Transverse colon (tissue), 4 donors: ENCODE data around the gene RSPRY1. TPM values are rescaled to one million over a fixed set of nuclear protein-coding genes. Genes with fewer than 3 reads are reported as not detected.
"Not testable (repeated sequence)": the region's sequence is repeated elsewhere in the genome, so short reads cannot be mapped to it uniquely, and the experiment has no call there.

Experiments
- DNase-seq: peaks from one replicate; pipeline ENCODE4 v3.0.0-alpha.2; 2019
- H3K27ac ChIP-seq, 4 donors: fragments of 200-600 bp; sonication (generic); 2 replicates each; pipeline ENCODE4 v1.5.1; 2016 to 2018; ENCODE audit warnings: inconsistent platforms in 4 of 4
- H3K27me3 ChIP-seq: fragments of 200-600 bp; sonication (generic); 2 replicates; pipeline ENCODE4 v1.5.1; 2017; ENCODE audit warnings: inconsistent platforms
- H3K36me3 ChIP-seq, 4 donors: fragments of 200-600 bp; sonication (generic); 2 replicates each; pipeline ENCODE4 v1.5.1; 2017 to 2019; ENCODE audit warnings: inconsistent platforms in 4 of 4
- H3K4me1 ChIP-seq, 4 donors: fragments of 200-600 bp; sonication (generic); 2 replicates each; pipeline ENCODE4 v1.5.1; 2017 to 2020; ENCODE audit warnings: inconsistent platforms in 4 of 4
- H3K4me3 ChIP-seq, 4 donors: fragments of 200-600 bp; sonication (generic); 1 replicate in 1 of 4; 2 replicates in 3 of 4; pipeline versions ENCODE4 v1.5.1 to v1.6.1; 2017 to 2019; ENCODE audit warnings: inconsistent platforms in 4 of 4
- H3K9me3 ChIP-seq, 2 donors: fragments of 200-600 bp; sonication (generic); 2 replicates each; pipeline ENCODE4 v1.5.1; 2017 to 2019; ENCODE audit warnings: inconsistent platforms in 2 of 2
- EP300 ChIP-seq: sonication (generic); formaldehyde crosslinking; IDR thresholded peaks from one replicate; pipeline ENCODE4 v1.6.1; 2017; ENCODE audit warnings: antibody characterized with exemption, low read depth
- POLR2A ChIP-seq: fragments of 450-650 bp; IDR thresholded peaks from one replicate; pipeline ENCODE4 v1.6.1; 2016; ENCODE audit warnings: antibody characterized with exemption, mild to moderate bottlenecking, moderate library complexity
- POLR2AphosphoS5 ChIP-seq, 3 donors: sonication (generic); formaldehyde crosslinking; IDR thresholded peaks; one replicate each; pipeline ENCODE4 v1.6.1; 2016; ENCODE audit warnings: antibody characterized with exemption in 3 of 3
- WGBS, 2 donors: methylation state at CpG; one replicate each; pipeline ENCODE4 v1.1.5; 2018; ENCODE audit warnings: low coverage in 1 of 2; 5-methylcytosine and 5-hydroxymethylcytosine counted together
- in situ Hi-C, 4 donors: fragments of 200-750 bp; cut with MboI; loops; one replicate each; pipeline versions ENCODE4 v1.15.0 to v1.15.1; 2017; ENCODE audit warnings: low sequenced_read_pairs in 3 of 4, low pct_ligation_motif_present in 1 of 4, low pct_unique_long_range_greater_than_20kb in 1 of 4
- intact Hi-C: fragments of 100-400 bp; cut with DNase I; formaldehyde crosslinking; loops from one replicate; pipeline ENCODE4 v1.15.1; 2023; ENCODE audit warnings: low total_unique reads
- total RNA-seq, 4 donors: library from RNA; depleted of rRNA; stranded (reverse); fragments of >200 nt; gene quantifications; one replicate each; pipeline ENCODE4 v1.1.0, GENCODE V29; 2016
- TF ChIP-seq, protein P1 (sequence below), 5 experiments: fragments of 200-600 bp in 3 of 5; fragments of 450-650 bp in 2 of 5; sonication (generic) in 3 of 5; IDR thresholded peaks; 1 replicate in 2 of 5; 2 replicates in 3 of 5; pipeline ENCODE4 v1.5.1; 2016 to 2017; ENCODE audit warnings: antibody characterized with exemption in 5 of 5, inconsistent platforms in 3 of 5, mild to moderate bottlenecking in 2 of 5, moderate library complexity in 1 of 5

RSPRY1 gene
- total RNA-seq, 4 donors from 2014 or later = 17.1 to 58.4 (median 44.5) TPM

DNA sequence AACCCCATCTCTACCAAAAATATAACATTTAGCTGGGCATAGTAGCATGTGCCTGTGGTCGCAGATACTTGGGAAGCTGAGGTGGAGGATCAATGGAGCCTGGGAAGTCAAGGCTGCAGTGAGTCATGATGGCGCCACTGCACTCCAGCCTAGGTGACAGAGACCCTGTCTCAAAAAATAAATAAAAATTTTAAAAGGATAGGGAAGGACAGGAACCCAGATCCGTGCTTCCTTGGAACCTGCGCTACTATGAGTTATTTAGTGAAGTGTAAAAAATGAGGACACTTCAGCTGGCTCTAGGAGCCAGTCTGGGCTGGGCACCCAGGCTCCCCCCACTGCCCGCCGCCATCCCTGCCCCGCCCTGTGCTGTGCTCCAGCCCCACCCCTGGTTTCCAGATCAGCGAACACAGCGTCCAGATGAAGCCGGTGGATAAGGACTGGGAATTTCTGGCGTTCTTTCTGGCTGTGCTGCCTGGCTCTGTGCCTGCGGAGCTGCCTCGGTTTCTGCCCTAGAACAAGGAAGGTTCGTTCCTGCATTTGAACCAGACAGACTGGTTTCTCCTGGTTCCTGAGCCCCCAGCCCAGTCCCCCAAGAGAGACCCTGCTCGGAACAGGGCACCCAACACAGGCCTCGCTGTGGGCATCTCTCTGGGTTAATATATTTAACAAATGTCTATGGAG lies 79.9 kb downstream of the RSPRY1 start:
- Histone ChIP-seq H3K9me3 (no peaks in the 10 kb centered on the region), H3K4me1 (peaks cover 8 to 43% (median 26%) of the 10 kb centered on the region in 4 donors), H3K27me3 (no peaks in the 10 kb centered on the region), H3K4me3 (no peak overlapping the region), H3K36me3 (no peaks in the 10 kb centered on the region), H3K27ac (peak overlapping the region; percentile 57 to 75 (median 72))
- peak; percentile 82 for DNase-seq
- WGBS, 2 donors = 39 to 47% methylated on average over 3 to 16 of the region's 16 CpGs
- in situ Hi-C loops (no loop called here), intact Hi-C loops (no loop called here)
- TF ChIP-seq EP300 = no peak
- peak; percentile 36 for TF ChIP-seq POLR2A
- peak in 1 of 3 donors; percentile 36 for TF ChIP-seq POLR2AphosphoS5 (IDR thresholded peaks at IDR 0.05)
- TF ChIP-seq, protein P1, sequence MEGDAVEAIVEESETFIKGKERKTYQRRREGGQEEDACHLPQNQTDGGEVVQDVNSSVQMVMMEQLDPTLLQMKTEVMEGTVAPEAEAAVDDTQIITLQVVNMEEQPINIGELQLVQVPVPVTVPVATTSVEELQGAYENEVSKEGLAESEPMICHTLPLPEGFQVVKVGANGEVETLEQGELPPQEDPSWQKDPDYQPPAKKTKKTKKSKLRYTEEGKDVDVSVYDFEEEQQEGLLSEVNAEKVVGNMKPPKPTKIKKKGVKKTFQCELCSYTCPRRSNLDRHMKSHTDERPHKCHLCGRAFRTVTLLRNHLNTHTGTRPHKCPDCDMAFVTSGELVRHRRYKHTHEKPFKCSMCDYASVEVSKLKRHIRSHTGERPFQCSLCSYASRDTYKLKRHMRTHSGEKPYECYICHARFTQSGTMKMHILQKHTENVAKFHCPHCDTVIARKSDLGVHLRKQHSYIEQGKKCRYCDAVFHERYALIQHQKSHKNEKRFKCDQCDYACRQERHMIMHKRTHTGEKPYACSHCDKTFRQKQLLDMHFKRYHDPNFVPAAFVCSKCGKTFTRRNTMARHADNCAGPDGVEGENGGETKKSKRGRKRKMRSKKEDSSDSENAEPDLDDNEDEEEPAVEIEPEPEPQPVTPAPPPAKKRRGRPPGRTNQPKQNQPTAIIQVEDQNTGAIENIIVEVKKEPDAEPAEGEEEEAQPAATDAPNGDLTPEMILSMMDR (IDR thresholded peaks at IDR 0.05) = no peak

DNA sequence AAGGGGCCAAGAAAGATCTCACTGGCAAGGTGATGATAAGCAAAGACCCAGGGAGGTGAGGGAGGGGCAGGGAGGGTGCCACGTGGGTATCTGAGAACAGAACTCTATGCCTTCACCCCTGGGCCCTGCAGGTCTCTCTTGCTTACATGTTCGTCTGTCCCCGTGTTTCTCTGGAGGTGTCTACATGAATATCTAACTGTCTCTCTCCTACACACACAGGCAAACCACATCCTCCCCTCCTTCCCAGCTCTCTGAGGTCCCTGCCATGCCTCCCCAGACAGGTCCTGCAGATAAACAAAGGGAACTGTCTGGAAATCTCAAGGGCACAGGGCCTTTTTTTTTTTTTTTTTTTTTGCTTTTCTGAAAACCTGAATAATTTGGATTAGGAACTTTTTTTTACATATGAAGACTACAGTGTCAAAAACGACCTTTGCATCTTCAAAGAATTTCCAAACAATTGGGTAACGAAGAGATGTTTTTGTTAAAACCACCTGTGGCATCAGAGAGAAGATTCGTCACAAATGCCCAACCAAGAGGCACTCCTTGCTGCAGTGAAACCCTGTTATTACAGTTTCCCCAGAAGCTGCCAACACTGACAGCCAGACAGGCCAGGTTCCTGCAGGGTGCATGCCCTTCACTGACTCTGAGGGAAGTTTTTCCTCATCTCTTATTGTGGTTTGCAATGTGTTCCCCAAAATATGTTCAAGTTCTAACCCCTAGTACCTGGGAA lies 80.6 kb downstream of the RSPRY1 start:
- TF ChIP-seq EP300 = no peak
- Histone ChIP-seq H3K27me3 (no peaks in the 10 kb centered on the region), H3K4me1 (peaks cover 8 to 43% (median 26%) of the 10 kb centered on the region in 4 donors), H3K36me3 (no peaks in the 10 kb centered on the region), H3K27ac (peak overlapping the region; percentile 57 to 75 (median 72)), H3K9me3 (no peaks in the 10 kb centered on the region), H3K4me3 (no peak overlapping the region)
- no peak for DNase-seq
- intact Hi-C loops = no loop called here
- in situ Hi-C loops = no loop called here
- 41 to 49% methylated on average over 3 to 6 of the region's 6 CpGs for WGBS, 2 donors

DNA sequence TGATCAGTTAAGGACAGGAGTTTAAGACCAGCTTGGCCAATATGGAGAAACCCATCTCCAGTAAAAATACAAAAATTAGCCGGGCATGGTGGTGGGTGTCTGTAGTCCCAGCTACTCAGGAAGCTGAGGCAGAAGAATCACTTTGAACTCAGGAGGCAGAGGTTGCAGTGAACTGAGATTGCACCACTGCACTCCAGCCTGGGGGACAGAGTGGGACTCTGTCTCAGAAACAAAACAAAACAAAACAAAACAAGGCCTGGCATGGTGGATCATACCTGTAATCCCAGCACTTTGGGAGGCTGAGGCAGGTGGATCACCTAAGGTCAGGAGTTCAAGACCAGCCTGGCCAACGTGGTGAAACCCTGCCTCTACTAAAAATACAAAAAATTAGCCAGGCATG lies 81.2 kb downstream of the RSPRY1 start:
- H3K27ac ChIP-seq, H3K27me3 ChIP-seq, DNase-seq, H3K36me3 ChIP-seq, in situ Hi-C loops, H3K9me3 ChIP-seq, intact Hi-C loops, H3K4me3 ChIP-seq: not testable (repeated sequence)
- 35 to 60% methylated on average over 1 to 2 of the region's 2 CpGs for WGBS, 2 donors
- peaks cover 8 to 43% (median 26%) of the 10 kb centered on the region in 4 donors for H3K4me1 ChIP-seq

DNA sequence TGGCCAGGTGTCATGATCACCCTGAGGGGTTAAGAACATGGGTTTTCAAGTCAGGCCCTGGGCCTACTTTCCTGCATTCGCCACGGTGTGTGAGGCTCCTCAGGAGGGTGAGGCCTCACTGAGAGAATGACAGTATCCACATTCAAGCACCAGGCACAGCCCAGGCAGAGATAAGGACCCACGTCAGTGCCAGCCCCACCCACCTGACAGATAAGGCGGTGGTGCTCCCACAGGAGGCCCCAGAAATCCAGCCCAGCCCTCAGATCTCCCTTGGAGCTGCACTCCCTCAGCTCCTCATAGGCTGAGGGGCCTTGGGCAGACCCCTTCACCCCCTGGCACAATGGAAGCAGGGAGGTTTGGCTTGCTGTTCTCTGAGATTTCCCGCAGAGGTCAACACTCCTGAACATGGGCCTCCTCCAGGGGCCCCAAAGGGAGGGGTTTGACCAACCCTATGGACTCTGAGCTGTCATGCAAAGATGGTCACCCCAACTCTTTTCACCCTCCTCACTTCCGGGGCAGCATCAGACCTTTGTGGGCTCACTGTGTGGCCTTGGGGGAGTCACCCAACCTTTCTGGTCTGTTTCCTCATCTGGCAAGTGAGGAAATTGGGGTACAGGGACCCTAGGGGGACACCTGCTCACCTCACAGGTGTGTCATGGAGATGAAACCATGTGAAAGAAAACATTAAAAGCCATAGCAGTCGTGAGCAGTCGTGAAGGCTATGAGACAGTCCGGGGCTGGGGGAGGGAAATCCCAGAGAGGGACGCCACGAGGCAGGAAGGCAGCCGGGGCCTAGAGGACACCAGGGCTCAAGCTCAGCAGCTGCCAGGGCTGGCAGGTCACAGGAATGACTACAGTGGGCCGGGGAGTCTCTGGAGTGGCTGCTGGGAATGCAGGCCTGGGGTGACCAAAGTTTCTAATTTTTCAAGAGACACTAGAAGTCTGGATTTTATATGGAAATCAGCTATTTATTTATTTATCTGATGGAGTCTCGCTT lies 83.0 kb downstream of the RSPRY1 start:
- Histone ChIP-seq H3K4me3 (no peak overlapping the region), H3K27me3 (no peaks in the 10 kb centered on the region), H3K36me3 (no peaks in the 10 kb centered on the region), H3K4me1 (peaks cover 8 to 42% (median 26%) of the 10 kb centered on the region in 4 donors), H3K27ac (peak overlapping the region; percentile 38 to 74 (median 60)), H3K9me3 (no peaks in the 10 kb centered on the region)
- intact Hi-C loops (no loop called here), in situ Hi-C loops (no loop called here)
- DNase-seq = peak; percentile 88
- TF ChIP-seq, protein P1 (IDR thresholded peaks at IDR 0.05) = no peak
- TF ChIP-seq POLR2AphosphoS5 (IDR thresholded peaks at IDR 0.05) (peak; percentile 81 to 88 (median 83)), POLR2A (peak; percentile 87)
- WGBS, 2 donors = 46% methylated on average over 11 of the region's 14 CpGs; no CpG with 5 or more reads in 1 of the 2 donors
